ENCODE results near the gene LAMB4.

GRCh38 chr7:107998150-107998549, 132.0 kb downstream of the LAMB4 start:
- no peak for TF ChIP-seq CTCF (IDR thresholded peaks at IDR 0.05; ENCODE audit: low read depth, low read length, poor library complexity, severe bottlenecking)
- TF ChIP-seq EZH2phosphoT487 (IDR thresholded peaks at IDR 0.05; ENCODE audit: borderline replicate concordance, low read length) = no peak
